Mucosa of rectum (tissue), 2 donors: ENCODE data around the gene SLC38A8.

Experiments used
- H3K27ac ChIP-seq, 2 donors: one replicate each; pipeline ENCODE4 v1.7.0; 2013; ENCODE audit warnings: inconsistent platforms in 2 of 2, low read depth in 2 of 2, low read length in 2 of 2
- H3K27me3 ChIP-seq, 2 donors: one replicate each; pipeline ENCODE4 v1.7.0; 2013; ENCODE audit warnings: low read length in 2 of 2; ENCODE audit not compliant: control insufficient read depth in 2 of 2, insufficient read depth in 2 of 2
- H3K36me3 ChIP-seq, 2 donors: one replicate each; pipeline ENCODE4 v1.7.0; 2013; ENCODE audit warnings: low read length in 2 of 2; ENCODE audit not compliant: control insufficient read depth in 2 of 2, insufficient read depth in 2 of 2
- H3K4me1 ChIP-seq, 2 donors: one replicate each; pipeline ENCODE4 v1.7.0; 2013; ENCODE audit warnings: low read length in 2 of 2, mild to moderate bottlenecking in 1 of 2; ENCODE audit not compliant: control insufficient read depth in 2 of 2, insufficient read depth in 2 of 2
- H3K4me3 ChIP-seq, 2 donors: one replicate each; pipeline ENCODE4 v1.7.0; 2013; ENCODE audit warnings: low read length in 2 of 2
- H3K9ac ChIP-seq, 2 donors: one replicate each; pipeline ENCODE4 v1.7.0; 2013; ENCODE audit warnings: low read length in 2 of 2, low read depth in 1 of 2, mild to moderate bottlenecking in 1 of 2
- H3K9me3 ChIP-seq, 2 donors: one replicate each; pipeline ENCODE4 v1.7.0; 2013; ENCODE audit warnings: low read length in 2 of 2; ENCODE audit not compliant: control insufficient read depth in 2 of 2
- donor health status: healthy.
- donor health status: Normal muscosa, but diverticular disease.

The SLC38A8 gene

DNA sequence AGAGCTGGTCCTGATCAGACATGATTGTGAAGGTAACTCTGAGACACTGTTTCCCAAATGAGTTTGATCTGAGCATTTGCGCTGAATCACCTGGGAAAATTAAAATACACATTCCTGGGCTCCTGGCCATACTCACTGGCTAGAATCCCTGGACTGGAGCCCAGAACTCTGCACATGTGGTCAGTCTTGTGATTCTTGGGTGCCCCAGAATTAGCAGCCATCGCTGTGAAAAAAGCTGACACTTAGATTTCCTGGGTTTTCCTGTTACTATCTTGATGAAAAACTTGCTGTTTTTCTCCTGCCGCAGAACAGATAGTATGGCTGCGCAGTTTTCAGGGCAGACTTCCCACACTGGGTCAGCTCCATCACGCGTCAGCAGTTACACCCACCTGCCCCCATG lies 50.0 kb downstream of the SLC38A8 start:
- Histone ChIP-seq H3K9me3 (no peaks in the 10 kb centered on the region), H3K27ac (no peak overlapping the region), H3K4me1 (no peaks in the 10 kb centered on the region), H3K36me3 (no peaks in the 10 kb centered on the region), H3K9ac (no peak overlapping the region), H3K27me3 (peaks cover 8 to 21% of the 10 kb centered on the region in 2 donors), H3K4me3 (no peak overlapping the region)

DNA sequence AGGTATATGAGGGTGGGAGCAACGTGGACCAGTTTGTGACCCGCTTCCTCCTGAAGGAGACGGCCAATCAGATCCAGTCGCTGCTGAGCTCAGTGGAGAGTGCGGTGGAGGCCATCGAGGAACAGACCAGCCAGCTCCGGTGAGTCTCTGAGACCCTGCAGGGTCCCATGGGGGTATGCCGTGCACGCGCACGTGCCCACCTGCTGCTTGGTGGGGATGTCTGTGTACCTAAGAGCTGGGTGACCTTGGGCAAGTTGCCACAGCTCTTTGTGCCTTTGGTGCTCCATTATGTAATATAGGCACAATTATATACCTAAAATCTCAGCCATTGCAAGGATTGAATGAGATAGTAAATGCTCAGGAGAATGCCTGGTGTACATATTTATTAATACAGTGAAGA lies 52.1 kb downstream of the SLC38A8 start:
- Histone ChIP-seq H3K27me3 (peaks cover 8 to 16% of the 10 kb centered on the region in 2 donors), H3K4me1 (no peaks in the 10 kb centered on the region), H3K9ac (no peak overlapping the region), H3K4me3 (no peak overlapping the region), H3K36me3 (no peaks in the 10 kb centered on the region), H3K9me3 (no peaks in the 10 kb centered on the region), H3K27ac (no peak overlapping the region)

DNA sequence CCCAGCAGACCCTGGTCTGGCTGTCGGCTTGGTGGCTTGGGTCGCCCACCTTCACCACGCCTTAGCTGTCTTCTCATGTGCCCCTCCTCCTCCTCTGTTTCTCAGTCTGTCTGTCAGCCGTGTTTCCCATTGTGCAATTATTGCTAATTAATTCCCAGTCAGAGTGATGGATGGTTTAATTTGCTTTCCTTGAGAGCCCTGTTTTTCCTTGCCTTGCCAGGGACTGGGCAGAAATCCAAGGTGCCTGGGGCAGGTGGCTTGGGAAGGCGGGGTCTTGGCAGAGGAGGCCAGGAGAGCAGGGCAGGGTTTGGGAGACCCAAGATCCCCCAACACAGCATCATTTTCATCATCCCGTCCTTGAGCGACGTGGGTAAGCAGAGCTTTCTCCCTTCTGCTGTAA lies 53.3 kb downstream of the SLC38A8 start:
- Histone ChIP-seq H3K27ac (no peak overlapping the region), H3K4me1 (no peaks in the 10 kb centered on the region), H3K27me3 (peaks cover 8 to 16% of the 10 kb centered on the region in 2 donors), H3K36me3 (no peaks in the 10 kb centered on the region), H3K4me3 (no peak overlapping the region), H3K9ac (no peak overlapping the region), H3K9me3 (no peaks in the 10 kb centered on the region)

DNA sequence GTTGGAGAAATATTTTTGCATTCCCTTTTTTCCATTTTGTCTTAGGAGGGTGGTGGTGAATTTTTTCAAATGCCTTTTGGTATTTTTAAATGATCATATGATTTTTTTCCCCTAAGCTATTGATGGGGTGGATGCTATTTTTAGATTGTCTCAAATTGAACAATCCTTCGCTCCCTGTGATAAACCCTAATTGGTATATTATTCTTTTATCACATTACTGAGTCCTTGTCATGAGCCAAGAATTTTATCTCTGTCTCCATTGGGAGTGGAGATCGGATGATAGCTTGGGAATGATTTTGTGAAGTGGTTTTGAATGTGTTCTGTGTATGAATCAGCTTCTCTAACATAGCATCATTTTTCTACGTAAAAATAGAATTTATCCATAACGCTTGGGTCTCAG lies 59.1 kb downstream of the SLC38A8 start:
- Histone ChIP-seq H3K9ac (no peak overlapping the region), H3K36me3 (no peaks in the 10 kb centered on the region), H3K27ac (no peak overlapping the region), H3K27me3 (peaks cover 0 to 6% of the 10 kb centered on the region in 2 donors), H3K9me3 (peaks cover 0 to 4% of the 10 kb centered on the region in 2 donors), H3K4me3 (no peak overlapping the region), H3K4me1 (no peaks in the 10 kb centered on the region)

DNA sequence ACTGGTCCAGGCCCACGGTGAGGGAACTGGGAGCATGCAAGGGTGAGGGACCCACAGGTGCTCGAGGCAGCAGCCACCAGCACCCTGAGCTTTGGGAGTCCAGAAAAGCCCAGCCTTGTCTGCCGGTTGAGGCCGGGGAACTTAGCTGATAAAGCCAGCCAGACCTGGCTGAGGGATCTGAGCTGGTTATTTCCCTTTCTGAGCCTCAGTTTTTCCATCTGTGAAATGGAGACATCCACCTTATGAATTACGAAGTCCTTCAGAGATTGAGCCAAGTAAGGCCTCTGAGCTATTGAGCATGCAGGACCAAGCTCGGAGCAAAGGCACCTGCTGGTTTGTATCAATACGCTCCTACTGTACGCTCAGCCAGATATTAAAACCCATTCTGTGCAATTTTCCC lies 60.8 kb downstream of the SLC38A8 start:
- Histone ChIP-seq H3K36me3 (no peaks in the 10 kb centered on the region), H3K9ac (no peak overlapping the region), H3K4me1 (no peaks in the 10 kb centered on the region), H3K4me3 (no peak overlapping the region), H3K27me3 (no peaks in the 10 kb centered on the region), H3K27ac (no peak overlapping the region), H3K9me3 (peaks cover 0 to 4% of the 10 kb centered on the region in 2 donors)

DNA sequence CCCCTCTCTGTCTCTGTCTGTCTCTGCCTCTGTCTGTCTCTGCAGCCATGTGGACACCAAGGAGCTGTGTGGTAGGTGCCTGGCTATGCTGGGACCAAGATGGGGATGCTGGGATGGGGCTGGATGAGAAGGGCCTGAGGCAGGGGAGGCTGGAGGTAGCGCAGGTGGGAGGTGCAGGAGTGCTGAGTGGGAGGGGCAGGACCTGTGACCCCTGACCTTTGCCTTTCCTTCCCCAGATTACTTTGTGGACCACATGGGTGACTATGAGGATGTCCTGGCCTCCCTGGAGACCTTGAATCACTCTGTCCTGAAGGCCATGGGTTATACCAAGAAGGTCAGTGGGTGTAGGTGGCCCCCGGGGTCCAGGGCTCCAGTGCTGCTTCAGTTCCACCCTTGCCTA lies 61.8 kb downstream of the SLC38A8 start:
- peaks cover 0 to 4% of the 10 kb centered on the region in 2 donors for H3K9me3 ChIP-seq
- peaks cover 0 to 3% of the 10 kb centered on the region in 2 donors for H3K27me3 ChIP-seq
- H3K27ac ChIP-seq, result no peak overlapping the region
- H3K9ac ChIP-seq, result no peak overlapping the region
- H3K36me3 ChIP-seq, result no peaks in the 10 kb centered on the region
- no peak overlapping the region for H3K4me3 ChIP-seq
- H3K4me1 ChIP-seq, result no peaks in the 10 kb centered on the region

DNA sequence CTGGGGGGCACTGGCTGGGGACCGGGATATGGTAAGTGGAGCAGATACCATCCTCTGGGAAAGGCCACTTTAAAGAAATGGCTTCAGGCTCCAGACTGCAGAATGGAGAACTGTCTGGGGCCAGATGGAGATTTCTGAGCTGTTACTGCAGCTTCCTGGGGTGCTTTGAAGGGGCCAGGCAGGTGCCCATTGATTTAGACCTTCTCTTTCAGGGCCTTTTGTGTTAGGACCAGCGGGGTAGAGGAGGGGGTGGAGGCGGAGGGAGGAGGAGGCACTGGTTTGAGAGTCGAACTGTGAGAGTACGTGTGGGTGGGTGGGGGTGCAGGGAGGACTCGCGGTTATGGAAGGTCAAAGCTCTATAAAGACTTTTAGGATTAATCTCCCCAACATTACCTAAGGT lies 63.2 kb downstream of the SLC38A8 start:
- Histone ChIP-seq H3K36me3 (no peaks in the 10 kb centered on the region), H3K27me3 (peaks cover 0 to 3% of the 10 kb centered on the region in 2 donors), H3K4me3 (no peak overlapping the region), H3K27ac (no peak overlapping the region), H3K9me3 (peaks cover 0 to 4% of the 10 kb centered on the region in 2 donors), H3K4me1 (no peaks in the 10 kb centered on the region), H3K9ac (no peak overlapping the region)

DNA sequence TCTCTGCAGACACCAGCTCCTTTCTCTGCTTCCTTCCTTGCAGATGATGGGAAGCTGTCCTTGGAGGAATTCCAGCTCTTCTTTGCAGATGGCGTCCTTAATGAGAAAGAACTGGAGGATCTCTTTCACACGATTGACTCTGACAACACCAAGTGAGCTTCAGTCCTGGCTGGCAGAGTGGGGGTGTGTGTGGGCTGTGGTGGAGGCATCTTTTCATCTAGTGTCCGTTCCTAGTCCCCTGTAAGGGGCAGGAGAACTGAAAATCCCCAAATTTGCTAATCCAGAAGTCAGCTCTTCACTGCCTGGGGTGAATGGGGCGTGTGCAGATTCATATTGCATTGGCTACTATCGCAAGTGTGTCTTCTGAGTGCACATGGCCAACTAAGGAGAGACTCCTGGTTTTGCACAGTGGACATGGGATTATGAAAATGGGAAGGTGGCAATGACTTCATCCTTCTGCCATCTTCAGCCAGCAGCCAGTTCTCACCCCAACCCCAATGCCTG lies 64.1 kb downstream of the SLC38A8 start:
- no peak overlapping the region for H3K9ac ChIP-seq
- H3K27me3 ChIP-seq, result peaks cover 0 to 3% of the 10 kb centered on the region in 2 donors
- H3K36me3 ChIP-seq, result no peaks in the 10 kb centered on the region
- H3K4me3 ChIP-seq, result no peak overlapping the region
- H3K4me1 ChIP-seq, result no peaks in the 10 kb centered on the region
- H3K9me3 ChIP-seq, result peaks cover 0 to 4% of the 10 kb centered on the region in 2 donors
- H3K27ac ChIP-seq, result no peak overlapping the region

DNA sequence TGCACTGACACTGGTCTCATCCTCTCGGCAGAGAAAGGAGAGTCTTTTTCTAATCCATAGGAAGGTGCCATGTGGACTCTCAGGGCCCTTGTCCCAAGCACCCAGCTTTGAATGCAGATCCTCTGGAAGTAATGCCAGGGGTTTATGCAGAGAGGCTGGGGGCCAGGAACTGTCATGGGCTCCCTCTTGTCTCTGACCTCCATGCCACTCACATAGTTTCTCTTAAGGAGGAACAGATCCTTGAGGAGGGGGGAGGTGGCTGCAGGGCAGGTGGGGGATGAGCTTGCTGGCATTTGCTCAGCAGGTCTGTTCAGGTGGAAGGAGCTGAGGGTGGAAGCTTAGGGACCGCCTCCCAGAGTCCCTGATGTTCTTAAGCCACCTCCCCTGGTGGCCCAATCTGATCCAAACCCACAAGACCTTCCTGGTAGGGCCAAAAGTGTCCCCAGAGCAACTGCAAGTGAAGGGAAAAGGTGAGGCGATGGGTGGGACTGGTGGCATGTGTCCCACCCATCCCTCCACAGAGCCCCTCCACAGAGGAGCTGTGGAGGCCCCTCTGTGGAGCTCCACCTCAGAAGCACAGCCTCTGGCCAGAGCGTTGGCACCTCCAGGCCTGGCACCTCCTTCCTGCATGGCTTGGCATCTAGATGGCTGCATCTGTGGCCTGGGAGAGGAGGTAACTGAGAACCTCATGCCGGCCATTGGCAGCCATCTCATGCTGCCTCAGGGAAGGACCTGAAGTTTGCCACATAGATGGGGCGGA lies 65.4 kb downstream of the SLC38A8 start:
- Histone ChIP-seq H3K4me3 (no peak overlapping the region), H3K9ac (no peak overlapping the region), H3K36me3 (no peaks in the 10 kb centered on the region), H3K27ac (no peak overlapping the region), H3K4me1 (no peaks in the 10 kb centered on the region), H3K27me3 (peaks cover 0 to 3% of the 10 kb centered on the region in 2 donors), H3K9me3 (peaks cover 0 to 4% of the 10 kb centered on the region in 2 donors)

DNA sequence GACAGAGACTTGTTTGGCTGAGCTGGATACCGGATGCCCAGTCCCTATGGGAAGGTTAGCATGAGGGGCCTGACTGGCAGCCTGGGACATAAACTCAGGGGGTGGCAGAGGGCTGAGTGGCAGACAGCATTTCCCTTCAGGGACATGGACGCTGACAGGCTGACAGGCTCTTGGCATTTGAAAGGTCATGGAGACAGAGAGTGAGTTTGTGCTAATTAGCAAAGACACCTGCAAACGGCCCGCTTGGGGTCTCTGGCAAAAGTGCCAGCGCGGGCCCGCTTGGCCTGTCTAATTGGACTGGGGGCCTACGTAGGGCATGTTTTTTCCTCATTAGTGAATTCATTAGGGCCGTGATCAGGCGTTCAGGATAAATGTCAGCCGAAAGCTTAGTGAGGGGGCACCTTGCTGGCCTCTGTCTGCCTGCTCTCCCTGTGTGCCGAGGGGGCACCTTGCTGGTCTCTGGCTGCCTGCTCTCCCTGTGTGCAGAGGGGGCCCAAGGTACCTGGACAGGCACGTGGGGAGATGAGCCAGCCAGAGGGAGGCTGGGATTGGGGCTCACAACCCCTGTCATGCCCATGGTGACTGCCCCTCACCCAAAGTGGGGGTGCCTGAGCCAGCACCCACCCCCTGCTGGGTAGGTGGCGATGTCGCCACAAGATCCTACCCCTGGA lies 66.9 kb downstream of the SLC38A8 start:
- Histone ChIP-seq H3K36me3 (no peaks in the 10 kb centered on the region), H3K27me3 (peaks cover 0 to 3% of the 10 kb centered on the region in 2 donors), H3K9ac (no peak overlapping the region), H3K4me3 (no peak overlapping the region), H3K4me1 (no peaks in the 10 kb centered on the region), H3K27ac (no peak overlapping the region), H3K9me3 (peaks cover 0 to 4% of the 10 kb centered on the region in 2 donors)
